Measurements from ENCODE around the gene PCDHGA4. TPM values are rescaled to one million over a fixed set of nuclear protein-coding genes. Genes with fewer than 3 reads are reported as not detected.
"Not testable (repeated sequence)": the region's sequence is repeated elsewhere in the genome, so short reads cannot be mapped to it uniquely, and the experiment has no call there.

PCDHGA4 gene
- total and polyA plus RNA-seq, 2 of the 8 experiments (the other 6 are each of a cell fraction or from before 2014, with no cell fraction given): 1.4 to 1.9 TPM

GRCh38 chr5:141375444-141376155 is 20.8 kb downstream of the PCDHGA4 start:
- H2BK20ac ChIP-seq (ENCODE audit: low read length); H3K14ac ChIP-seq (ENCODE audit: insufficient read length); H3K4me2 ChIP-seq (ENCODE audit: insufficient read depth in 1 of 2, low read depth in 2 of 2, low read length in 2 of 2); H4K8ac ChIP-seq (ENCODE audit: extremely low read depth, insufficient read depth, low read length); H3K4me3 ChIP-seq (ENCODE audit: extremely low read depth in 1 of 4, insufficient read depth in 2 of 4, low read depth in 3 of 4, low read length in 4 of 4); H3K23ac ChIP-seq (ENCODE audit: insufficient read length); H2AFZ ChIP-seq (ENCODE audit: low read length); H3K23me2 ChIP-seq (ENCODE audit: low read depth, low read length); H2AK5ac ChIP-seq (ENCODE audit: low read depth, low read length); H2BK15ac ChIP-seq (ENCODE audit: low read length); H3K79me1 ChIP-seq (ENCODE audit: low read depth, low read length); H4K91ac ChIP-seq (replicated peaks; ENCODE audit: insufficient read length, low read length); H4K5ac ChIP-seq (ENCODE audit: insufficient read length, low read depth, low read length); H3K27me3 ChIP-seq (replicated peaks in 1 of 4; ENCODE audit: control insufficient read depth in 3 of 4, extremely low read depth in 1 of 4, insufficient read depth in 3 of 4, low read length in 3 of 4); H3K18ac ChIP-seq (ENCODE audit: extremely low read depth, low read length); H2BK120ac ChIP-seq (replicated peaks; ENCODE audit: low read depth, low read length); FAIRE-seq; H3K56ac ChIP-seq (replicated peaks; ENCODE audit: insufficient read length, low read depth, low read length); H4K20me1 ChIP-seq (replicated peaks in 1 of 2; ENCODE audit: control insufficient read depth in 1 of 2, insufficient read depth in 2 of 2, low read length in 2 of 2); POLR2A ChIA-PET (ENCODE audit: partially characterized antibody); H3K36me3 ChIP-seq (ENCODE audit: control insufficient read depth in 2 of 4, insufficient read depth in 4 of 4, low read length in 3 of 4); H3K27ac ChIP-seq (ENCODE audit: low read depth, low read length); H3K4me1 ChIP-seq (replicated peaks in 1 of 4; ENCODE audit: control insufficient read depth in 3 of 4, insufficient read depth in 4 of 4, low read length in 3 of 4); H3K79me2 ChIP-seq (ENCODE audit: control insufficient read depth in 1 of 2, insufficient read depth in 2 of 2, low read length in 2 of 2); H2BK5ac ChIP-seq (ENCODE audit: low read depth, low read length); H3K9ac ChIP-seq (replicated peaks in 1 of 4; ENCODE audit: extremely low read depth in 1 of 4, low read depth in 3 of 4, low read length in 3 of 4); H3K4ac ChIP-seq (replicated peaks; ENCODE audit: insufficient read length, low read depth, low read length); H2BK12ac ChIP-seq (ENCODE audit: low read depth, low read length): not testable (repeated sequence)
- WGBS, 2 experiments (ENCODE audit: extremely low coverage in 1 of 2, insufficient coverage in 1 of 2, insufficient read length in 1 of 2, insufficient replicate concordance in 2 of 2, low coverage in 1 of 2, low lambda C conversion rate in 2 of 2, missing lambda C conversion rate in 1 of 2): 94% methylated on average over 24 of the region's 48 CpGs; no CpG with 5 or more reads in 1 of the 2 experiments
- peak in 1 of 2 experiments; percentile 47 for DNase-seq (ENCODE audit: low read depth in 1 of 2, low spot score in 2 of 2)
- peaks cover 36 to 45% of the 10 kb centered on the region in 2 experiments; a peak in 3 of 4 replicates for H3K9me3 ChIP-seq (ENCODE audit: insufficient read depth in 2 of 2, low read depth in 1 of 2, low read length in 1 of 2)
- TF ChIP-seq CTCF (IDR thresholded peaks at IDR 0.05; ENCODE audit: control extremely low read depth in 1 of 3, insufficient read depth in 1 of 3, low read depth in 1 of 3, low read length in 3 of 3): peak in 2 of 3 experiments; percentile 6 to 24; a peak in 3 of 4 replicates
- CTCF ChIA-PET (ENCODE audit: partially characterized antibody): interaction anchor here (0.8 to 2.9 kb wide), 8 partner anchors 12 to 146 kb away, joined by 3 to 11 read pairs (median 5); partner anchors contain the start of genes PCDHGA5, PCDHGB2 and PCDHGB4

All from H1 (cell line).